IMR-90 (cell line): ENCODE data around the gene DERA. TPM values are rescaled to one million over a fixed set of nuclear protein-coding genes. Genes with fewer than 3 reads are reported as not detected.

Source experiments
- ATAC-seq: fragments of 200-7000 bp; cut with Tn5 transposase; 2 replicates; pipeline ENCODE4 v1.9.1; 2020; ENCODE audit warnings: low read depth, mild to moderate bottlenecking, moderate library complexity
- BruUV-seq: library from RNA; stranded (reverse); fragments of 400-500 nt; replicated peaks from 2 replicates; lab custom pipeline; 2021; lab: Mats Ljungman, UMichigan
- CTCF ChIA-PET: fragments of 300-600 bp; formaldehyde crosslinking; extraction: SDS; loops from one replicate; lab custom pipeline; 2021; ENCODE audit warnings: antibody characterized with exemption; lab: Yijun Ruan, JAX
- POLR2A ChIA-PET: fragments of 300-600 bp; sonication (Branson Sonifier 250); formaldehyde crosslinking; loops from one replicate; lab custom pipeline; 2022; ENCODE audit warnings: antibody characterized with exemption; ENCODE audit not compliant: unreplicated experiment; lab: Charles Lee
- DNase-seq: peaks from one replicate; pipeline ENCODE4 v3.0.0; 2013
- H2AFZ ChIP-seq: replicated peaks from 2 replicates; pipeline ENCODE3; 2013; ENCODE audit warnings: low read length, mild to moderate bottlenecking; ENCODE audit not compliant: poor library complexity
- H2AK5ac ChIP-seq: 2 replicates; pipeline ENCODE4 v1.6.1; 2013; ENCODE audit warnings: low read depth, low read length, inconsistent platforms
- H2AK9ac ChIP-seq: replicated peaks from 2 replicates; pipeline ENCODE3; 2013; ENCODE audit warnings: mild to moderate bottlenecking, low read depth, low read length, moderate library complexity; ENCODE audit not compliant: poor library complexity
- H2BK120ac ChIP-seq: 2 replicates; pipeline ENCODE4 v1.6.1; 2013; ENCODE audit warnings: low read depth, low read length, inconsistent platforms
- H2BK15ac ChIP-seq: 3 replicates; pipeline ENCODE4 v1.6.1; 2013; ENCODE audit warnings: low read depth, low read length, inconsistent platforms
- H2BK20ac ChIP-seq: 2 replicates; pipeline ENCODE4 v1.6.1; 2013; ENCODE audit warnings: low read depth, mild to moderate bottlenecking, inconsistent platforms, low read length, moderate library complexity
- H2BK5ac ChIP-seq: 2 replicates; pipeline ENCODE4 v1.6.1; 2013; ENCODE audit warnings: mild to moderate bottlenecking, low read depth, low read length, inconsistent platforms; ENCODE audit not compliant: poor library complexity, severe bottlenecking
- H3K14ac ChIP-seq: replicated peaks from 2 replicates; pipeline ENCODE4 v1.6.1; 2013; ENCODE audit warnings: low read depth, low read length, inconsistent platforms
- H3K18ac ChIP-seq: 2 replicates; pipeline ENCODE4 v1.6.1; 2013; ENCODE audit warnings: low read depth, low read length, control low read depth
- H3K23ac ChIP-seq: 2 replicates; pipeline ENCODE4 v1.6.1; 2013; ENCODE audit warnings: low read depth, low read length, inconsistent platforms
- H3K27ac ChIP-seq: 2 replicates; pipeline ENCODE4 v1.5.1; 2013; ENCODE audit warnings: mild to moderate bottlenecking, control low read depth, low read length; ENCODE audit not compliant: insufficient read depth
- H3K27me3 ChIP-seq: 2 replicates; pipeline ENCODE4 v1.6.1; 2013; ENCODE audit warnings: low read length; ENCODE audit not compliant: control insufficient read depth, insufficient read depth
- H3K36me3 ChIP-seq: 2 replicates; pipeline ENCODE4 v1.6.1; 2013; ENCODE audit warnings: low read length, mixed read lengths; ENCODE audit not compliant: control insufficient read depth, insufficient read depth
- H3K4ac ChIP-seq: 2 replicates; pipeline ENCODE4 v1.6.1; 2013; ENCODE audit warnings: low read depth, low read length, inconsistent platforms
- H3K4me1 ChIP-seq: 2 replicates; pipeline ENCODE4 v1.6.1; 2013; ENCODE audit warnings: low read length, mixed read lengths; ENCODE audit not compliant: control insufficient read depth, insufficient read depth
- H3K4me2 ChIP-seq: 2 replicates; pipeline ENCODE4 v1.6.1; 2013; ENCODE audit warnings: low read depth, mild to moderate bottlenecking, control low read depth, low read length, moderate library complexity
- H3K4me3 ChIP-seq: 2 replicates; pipeline ENCODE4 v1.5.1; 2013; ENCODE audit warnings: low read depth, mild to moderate bottlenecking, control low read depth, low read length, moderate library complexity; ENCODE audit not compliant: insufficient read depth
- H3K56ac ChIP-seq: 2 replicates; pipeline ENCODE4 v1.6.1; 2013; ENCODE audit warnings: low read length, inconsistent platforms; ENCODE audit not compliant: insufficient read depth; ENCODE audit errors: extremely low read depth
- H3K79me1 ChIP-seq, 2 experiments: 2 replicates each; pipeline ENCODE4 v1.6.1; 2013; ENCODE audit warnings: low read length in 2 of 2, inconsistent platforms in 1 of 2, low read depth in 1 of 2
- H3K9ac ChIP-seq: 2 replicates; pipeline ENCODE4 v1.6.1; 2013; ENCODE audit warnings: low read depth, low read length, control low read depth
- H3K9me1 ChIP-seq: 2 replicates; pipeline ENCODE4 v1.6.1; 2013; ENCODE audit warnings: low read length, inconsistent platforms; ENCODE audit not compliant: insufficient read depth
- H3K9me3 ChIP-seq: 2 replicates; pipeline ENCODE4 v1.6.1; 2013; ENCODE audit warnings: low read length; ENCODE audit not compliant: control insufficient read depth, insufficient read depth
- H4K20me1 ChIP-seq: 2 replicates; pipeline ENCODE4 v1.6.1; 2013; ENCODE audit warnings: low read length, inconsistent platforms; ENCODE audit not compliant: insufficient read depth
- H4K5ac ChIP-seq: 2 replicates; pipeline ENCODE4 v1.6.1; 2013; ENCODE audit warnings: mild to moderate bottlenecking, low read depth, low read length, control low read depth
- H4K8ac ChIP-seq, 2 experiments: 2 replicates each; pipeline ENCODE4 v1.6.1; 2013; ENCODE audit warnings: low read depth in 2 of 2, low read length in 2 of 2, control low read depth in 1 of 2, inconsistent platforms in 1 of 2
- H4K91ac ChIP-seq: 2 replicates; pipeline ENCODE4 v1.6.1; 2013; ENCODE audit warnings: low read depth, low read length, inconsistent platforms; ENCODE audit not compliant: insufficient read depth
- MAFK ChIP-seq: IDR thresholded peaks from 2 replicates; pipeline ENCODE4 v1.6.1; 2012; ENCODE audit warnings: low read depth, low read length, improper control_type of control experiment
- MAZ ChIP-seq: IDR thresholded peaks from 2 replicates; pipeline ENCODE4 v1.6.1; 2012; ENCODE audit warnings: low read depth, mild to moderate bottlenecking, low read length, improper control_type of control experiment, moderate library complexity, borderline replicate concordance
- NFE2L2 ChIP-seq: fragments of 150-350 bp; IDR thresholded peaks from 2 replicates; pipeline ENCODE4 v1.6.1; 2016; ENCODE audit warnings: low read depth, mild to moderate bottlenecking, low read length
- RCOR1 ChIP-seq: IDR thresholded peaks from 2 replicates; pipeline ENCODE4 v1.6.1; 2012; ENCODE audit warnings: mild to moderate bottlenecking, low read length, improper control_type of control experiment; ENCODE audit not compliant: insufficient replicate concordance
- RFX5 ChIP-seq: IDR thresholded peaks from 2 replicates; pipeline ENCODE4 v1.8.0; 2012; ENCODE audit warnings: low read depth, mild to moderate bottlenecking, low read length, moderate library complexity
- WGBS, 2 experiments: methylation state at CpG; one replicate each; pipeline versions ENCODE4 v1.1.5 to v1.1.7; 2013; ENCODE audit warnings: missing lambda C conversion rate in 2 of 2; ENCODE audit not compliant: insufficient read length in 1 of 2; ENCODE audit errors: extremely low coverage in 2 of 2; 5-methylcytosine and 5-hydroxymethylcytosine counted together
- dilution Hi-C: fragments of 300-500 bp; cut with HindIII; formaldehyde crosslinking; loops from one replicate; pipeline ENCODE4 v1.14.3; 2018; ENCODE audit warnings: low sequenced_read_pairs; ENCODE audit not compliant: unreplicated experiment
- in situ Hi-C: fragments of 300-500 bp; cut with MboI; formaldehyde crosslinking; loops from 3 replicates; pipeline ENCODE4 v1.14.3; 2019; ENCODE audit warnings: low sequenced_read_pairs, inconsistent platforms, mixed read lengths
- intact Hi-C: fragments of 100-400 bp; cut with micrococcal nuclease; formaldehyde crosslinking; loops from 2 replicates; pipeline ENCODE4 v1.10.0; 2022
- polyA plus RNA-seq, 3 experiments: library from polyadenylated mRNA; depleted of rRNA; stranded (reverse); fragments of >200 nt; gene quantifications; 2 replicates each; pipeline ENCODE4 v1.2.3, GENCODE V29; 2012; ENCODE audit warnings: low replicate concordance in 1 of 3
- total RNA-seq: library from RNA; depleted of rRNA; stranded (reverse); fragments of >200 nt; gene quantifications from 2 replicates; pipeline ENCODE4 v1.2.3, GENCODE V29; 2012
- TF ChIP-seq, protein P1 (sequence below): fragments of 150-350 bp; IDR thresholded peaks from 2 replicates; pipeline ENCODE4 v1.6.1; 2016; ENCODE audit warnings: low read depth, mild to moderate bottlenecking, low read length, moderate library complexity, borderline replicate concordance

Gene DERA
- total and polyA plus RNA-seq, 2 of the 4 experiments (the other 2 are of a cell fraction), result 28.1 to 58.6 TPM

DNA sequence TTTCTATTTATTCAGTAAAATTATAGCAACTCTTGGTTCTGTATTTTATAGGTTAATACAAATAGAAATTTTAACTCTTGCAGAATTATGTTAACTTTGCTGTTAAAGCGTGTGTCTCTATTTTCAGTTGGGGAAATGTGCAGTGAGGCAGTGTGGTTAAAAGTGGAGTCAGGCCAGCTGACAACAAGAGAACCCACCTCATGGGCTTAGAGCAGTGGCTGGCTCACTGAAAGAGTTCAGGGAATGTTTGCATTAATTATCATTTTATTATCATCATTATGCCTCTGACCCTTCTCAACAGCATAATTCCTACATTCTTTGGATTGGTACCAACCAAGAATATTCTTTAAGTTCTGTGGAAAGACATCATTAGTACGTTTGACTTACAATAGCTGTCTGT is 163.8 kb downstream of the DERA start:
- in situ Hi-C loops, result loop anchor here (10.0 kb wide), 1 partner anchor 60 kb away; no protein-coding TSS in a partner anchor
- H4K20me1 ChIP-seq, result no peaks in the 10 kb centered on the region
- no peaks in the 10 kb centered on the region for H3K4me1 ChIP-seq
- H2AK9ac ChIP-seq, result no peak overlapping the region
- no TSS peak for BruUV-seq
- no peaks in the 10 kb centered on the region for H3K79me1 ChIP-seq
- no peak overlapping the region for H3K56ac ChIP-seq
- H4K8ac ChIP-seq, result no peak overlapping the region
- H3K23ac ChIP-seq, result no peak overlapping the region
- no peaks in the 10 kb centered on the region for H3K9me3 ChIP-seq
- ATAC-seq (no peak), DNase-seq (no peak)
- CTCF ChIA-PET, result no interaction called here
- no peak overlapping the region for H2BK15ac ChIP-seq
- TF ChIP-seq, protein P1, sequence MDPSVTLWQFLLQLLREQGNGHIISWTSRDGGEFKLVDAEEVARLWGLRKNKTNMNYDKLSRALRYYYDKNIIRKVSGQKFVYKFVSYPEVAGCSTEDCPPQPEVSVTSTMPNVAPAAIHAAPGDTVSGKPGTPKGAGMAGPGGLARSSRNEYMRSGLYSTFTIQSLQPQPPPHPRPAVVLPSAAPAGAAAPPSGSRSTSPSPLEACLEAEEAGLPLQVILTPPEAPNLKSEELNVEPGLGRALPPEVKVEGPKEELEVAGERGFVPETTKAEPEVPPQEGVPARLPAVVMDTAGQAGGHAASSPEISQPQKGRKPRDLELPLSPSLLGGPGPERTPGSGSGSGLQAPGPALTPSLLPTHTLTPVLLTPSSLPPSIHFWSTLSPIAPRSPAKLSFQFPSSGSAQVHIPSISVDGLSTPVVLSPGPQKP, result no peak
- TF ChIP-seq MAZ, result no peak
- no peak for TF ChIP-seq RCOR1
- TF ChIP-seq RFX5, result no peak
- TF ChIP-seq MAFK, result no peak
- TF ChIP-seq NFE2L2, result no peak
- no peak overlapping the region for H2BK20ac ChIP-seq
- POLR2A ChIA-PET, result no interaction called here
- H4K5ac ChIP-seq, result no peak overlapping the region
- no peak overlapping the region for H3K4ac ChIP-seq
- H3K4me3 ChIP-seq, result no peak overlapping the region
- H2AK5ac ChIP-seq, result no peak overlapping the region
- no peaks in the 10 kb centered on the region; the same call in 1 of the 2 replicates for H3K27me3 ChIP-seq
- no CpG with 5 or more reads among the region's 2 CpGs for WGBS, 2 experiments
- no peak overlapping the region for H3K4me2 ChIP-seq
- H3K9ac ChIP-seq, result no peak overlapping the region
- H3K27ac ChIP-seq, result no peak overlapping the region
- H4K91ac ChIP-seq, result no peak overlapping the region
- no peak overlapping the region for H2BK120ac ChIP-seq
- H2AFZ ChIP-seq, result no peak overlapping the region
- no peaks in the 10 kb centered on the region for H3K36me3 ChIP-seq
- no peak overlapping the region for H3K14ac ChIP-seq
- intact Hi-C loops, result no loop called here
- no peak overlapping the region for H2BK5ac ChIP-seq
- no peaks in the 10 kb centered on the region for H3K9me1 ChIP-seq
- no peak overlapping the region for H3K18ac ChIP-seq
- dilution Hi-C loops, result no loop called here
